Neural cell (in vitro differentiated cells): ENCODE data around the gene CCM2L. TPM values are rescaled to one million over a fixed set of nuclear protein-coding genes. Genes with fewer than 3 reads are reported as not detected.

ENCODE experiments used
- H2AFZ ChIP-seq: fragments of 200-600, 300-800 bp; sonication (generic), shearing (Covaris generic); 2 replicates; pipeline ENCODE4 v1.6.0; 2014; ENCODE audit warnings: low read depth, mild to moderate bottlenecking, antibody characterized with exemption, low read length, moderate library complexity
- H3F3A ChIP-seq: fragments of 200-600 bp; shearing (Covaris generic); 2 replicates; pipeline ENCODE4 v1.6.1; 2016; ENCODE audit warnings: mild to moderate bottlenecking, moderate library complexity, mixed read lengths, antibody characterized with exemption, low read length; ENCODE audit not compliant: insufficient read depth, poor library complexity, severe bottlenecking
- H3K27ac ChIP-seq: fragments of 200-600, 300-800 bp; sonication (generic), shearing (Covaris generic); 2 replicates; pipeline ENCODE4 v1.5.1; 2014; ENCODE audit warnings: mild to moderate bottlenecking, low read length, moderate library complexity
- H3K27me3 ChIP-seq: fragments of 300-800, 200-600 bp; sonication (generic), shearing (Covaris generic); 2 replicates; pipeline ENCODE4 v1.6.0; 2014; ENCODE audit warnings: mild to moderate bottlenecking, low read depth, low read length, moderate library complexity; ENCODE audit not compliant: insufficient read depth
- H3K36me3 ChIP-seq: fragments of 300-800, 200-600 bp; sonication (generic), shearing (Covaris generic); 2 replicates; pipeline ENCODE4 v1.5.1; 2014; ENCODE audit warnings: mild to moderate bottlenecking, antibody characterized with exemption, low read length, moderate library complexity; ENCODE audit not compliant: insufficient read depth
- H3K4me2 ChIP-seq: fragments of 300-800, 200-600 bp; sonication (generic), shearing (Covaris generic); 2 replicates; pipeline ENCODE4 v1.6.0; 2014; ENCODE audit warnings: mild to moderate bottlenecking, low read length
- H3K4me3 ChIP-seq: fragments of 300-800, 200-600 bp; sonication (generic), shearing (Covaris generic); 2 replicates; pipeline ENCODE4 v1.5.1; 2014; ENCODE audit warnings: mild to moderate bottlenecking, low read length, moderate library complexity
- H3K79me2 ChIP-seq: fragments of 200-600 bp; shearing (Covaris generic); replicated peaks from 2 replicates; pipeline ENCODE4 v1.6.0; 2014; ENCODE audit warnings: mild to moderate bottlenecking, low read length, moderate library complexity; ENCODE audit not compliant: insufficient read depth
- H3K9ac ChIP-seq: fragments of 300-800, 200-600 bp; sonication (generic), shearing (Covaris generic); 2 replicates; pipeline ENCODE4 v1.6.1; 2016; ENCODE audit warnings: mild to moderate bottlenecking, low read length, mixed read lengths
- H3K9me2 ChIP-seq: fragments of 200-600 bp; shearing (Covaris generic); 2 replicates; pipeline ENCODE4 v1.6.1; 2016; ENCODE audit warnings: mild to moderate bottlenecking, low read length, mixed read lengths; ENCODE audit not compliant: insufficient read depth
- H3K9me3 ChIP-seq: fragments of 200-600, 300-800 bp; sonication (generic), shearing (Covaris generic); 2 replicates; pipeline ENCODE4 v1.6.1; 2016; ENCODE audit warnings: mild to moderate bottlenecking, mixed run types, low read length, moderate library complexity, mixed read lengths
- H4K20me1 ChIP-seq: fragments of 200-600 bp; shearing (Covaris generic); 2 replicates; pipeline ENCODE4 v1.6.1; 2016; ENCODE audit warnings: mild to moderate bottlenecking, mixed run types; ENCODE audit not compliant: insufficient read depth
- EP300 ChIP-seq: fragments of 450-650 bp; conservative IDR thresholded peaks from 2 replicates; pipeline ENCODE4 v1.6.1; 2014; ENCODE audit warnings: antibody characterized with exemption, mild to moderate bottlenecking, moderate library complexity; ENCODE audit not compliant: poor library complexity, severe bottlenecking
- EZH2 ChIP-seq: fragments of 200-600, 300-800 bp; shearing (Covaris generic), sonication (generic); IDR thresholded peaks from 2 replicates; pipeline ENCODE4 v1.6.1; 2014; ENCODE audit warnings: antibody characterized with exemption, low read length, borderline replicate concordance, mild to moderate bottlenecking; ENCODE audit not compliant: insufficient read depth, poor library complexity, severe bottlenecking
- MXI1 ChIP-seq: fragments of 450-650 bp; conservative IDR thresholded peaks from 2 replicates; pipeline ENCODE4 v1.6.1; 2014; ENCODE audit warnings: antibody characterized with exemption, mild to moderate bottlenecking; ENCODE audit not compliant: poor library complexity, severe bottlenecking
- POLR2AphosphoS5 ChIP-seq: IDR thresholded peaks from 2 replicates; pipeline ENCODE4 v1.6.1; 2012
- RAD21 ChIP-seq: fragments of 450-650 bp; conservative IDR thresholded peaks from 2 replicates; pipeline ENCODE4 v1.6.1; 2014; ENCODE audit warnings: antibody characterized with exemption, mild to moderate bottlenecking, moderate library complexity
- SMC3 ChIP-seq: fragments of 450-650 bp; conservative IDR thresholded peaks from 2 replicates; pipeline ENCODE4 v1.6.1; 2014; ENCODE audit warnings: antibody characterized with exemption, mild to moderate bottlenecking, moderate library complexity; ENCODE audit not compliant: poor library complexity
- TAF1 ChIP-seq: IDR thresholded peaks from 2 replicates; pipeline ENCODE4 v1.6.1; 2012; ENCODE audit warnings: low read depth
- polyA plus RNA-seq: library from polyadenylated mRNA; depleted of rRNA; stranded (reverse); fragments of >200 nt; gene quantifications from 2 replicates; pipeline ENCODE4 v1.2.3, GENCODE V29; 2014
- TF ChIP-seq, protein P1 (sequence below): IDR thresholded peaks from 2 replicates; pipeline ENCODE4 v1.6.1; 2012; ENCODE audit warnings: borderline replicate concordance
- TF ChIP-seq, protein P2 (sequence below): fragments of 450-650 bp; IDR thresholded peaks from 2 replicates; pipeline ENCODE4 v1.5.1; 2014; ENCODE audit warnings: antibody characterized with exemption, mild to moderate bottlenecking, moderate library complexity; ENCODE audit not compliant: poor library complexity, severe bottlenecking

CCM2L gene
- polyA plus RNA-seq, 1 donor from 2014 or later: 3.0 TPM

DNA sequence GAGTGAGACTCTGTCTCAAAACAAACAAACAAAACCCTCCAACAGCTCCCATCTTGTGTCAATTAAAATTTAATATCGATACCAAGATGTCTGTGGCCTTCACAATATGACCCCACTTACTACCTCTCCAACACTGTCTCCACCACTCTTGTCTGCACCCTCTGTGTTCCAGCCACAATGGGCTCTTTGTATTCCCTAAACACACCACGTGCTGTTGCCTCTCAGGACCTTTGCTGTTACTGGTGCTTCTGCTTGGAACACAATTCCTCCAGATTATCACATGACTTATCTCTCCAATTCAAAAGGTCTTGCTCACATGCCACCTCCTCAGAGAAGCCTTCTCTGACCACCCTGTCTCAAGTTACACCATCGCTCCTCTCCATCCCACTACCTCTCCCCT is 35.8 kb downstream of the CCM2L start:
- Histone ChIP-seq H3K27ac (no peak overlapping the region), H3F3A (no peaks in the 10 kb centered on the region), H3K9me2 (no peaks in the 10 kb centered on the region), H3K27me3 (peaks cover 24% of the 10 kb centered on the region), H2AFZ (no peak overlapping the region), H4K20me1 (no peaks in the 10 kb centered on the region), H3K9ac (no peak overlapping the region), H3K9me3 (peaks cover under 1% of the 10 kb centered on the region), H3K4me2 (no peak overlapping the region), H3K79me2 (no peaks in the 10 kb centered on the region), H3K36me3 (no peaks in the 10 kb centered on the region), H3K4me3 (no peak overlapping the region)
- TF ChIP-seq POLR2AphosphoS5: no peak
- TF ChIP-seq SMC3: no peak
- no peak for TF ChIP-seq EP300
- no peak for TF ChIP-seq MXI1
- TF ChIP-seq, protein P1, sequence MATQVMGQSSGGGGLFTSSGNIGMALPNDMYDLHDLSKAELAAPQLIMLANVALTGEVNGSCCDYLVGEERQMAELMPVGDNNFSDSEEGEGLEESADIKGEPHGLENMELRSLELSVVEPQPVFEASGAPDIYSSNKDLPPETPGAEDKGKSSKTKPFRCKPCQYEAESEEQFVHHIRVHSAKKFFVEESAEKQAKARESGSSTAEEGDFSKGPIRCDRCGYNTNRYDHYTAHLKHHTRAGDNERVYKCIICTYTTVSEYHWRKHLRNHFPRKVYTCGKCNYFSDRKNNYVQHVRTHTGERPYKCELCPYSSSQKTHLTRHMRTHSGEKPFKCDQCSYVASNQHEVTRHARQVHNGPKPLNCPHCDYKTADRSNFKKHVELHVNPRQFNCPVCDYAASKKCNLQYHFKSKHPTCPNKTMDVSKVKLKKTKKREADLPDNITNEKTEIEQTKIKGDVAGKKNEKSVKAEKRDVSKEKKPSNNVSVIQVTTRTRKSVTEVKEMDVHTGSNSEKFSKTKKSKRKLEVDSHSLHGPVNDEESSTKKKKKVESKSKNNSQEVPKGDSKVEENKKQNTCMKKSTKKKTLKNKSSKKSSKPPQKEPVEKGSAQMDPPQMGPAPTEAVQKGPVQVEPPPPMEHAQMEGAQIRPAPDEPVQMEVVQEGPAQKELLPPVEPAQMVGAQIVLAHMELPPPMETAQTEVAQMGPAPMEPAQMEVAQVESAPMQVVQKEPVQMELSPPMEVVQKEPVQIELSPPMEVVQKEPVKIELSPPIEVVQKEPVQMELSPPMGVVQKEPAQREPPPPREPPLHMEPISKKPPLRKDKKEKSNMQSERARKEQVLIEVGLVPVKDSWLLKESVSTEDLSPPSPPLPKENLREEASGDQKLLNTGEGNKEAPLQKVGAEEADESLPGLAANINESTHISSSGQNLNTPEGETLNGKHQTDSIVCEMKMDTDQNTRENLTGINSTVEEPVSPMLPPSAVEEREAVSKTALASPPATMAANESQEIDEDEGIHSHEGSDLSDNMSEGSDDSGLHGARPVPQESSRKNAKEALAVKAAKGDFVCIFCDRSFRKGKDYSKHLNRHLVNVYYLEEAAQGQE: no peak
- no peak for TF ChIP-seq TAF1
- TF ChIP-seq, protein P2, sequence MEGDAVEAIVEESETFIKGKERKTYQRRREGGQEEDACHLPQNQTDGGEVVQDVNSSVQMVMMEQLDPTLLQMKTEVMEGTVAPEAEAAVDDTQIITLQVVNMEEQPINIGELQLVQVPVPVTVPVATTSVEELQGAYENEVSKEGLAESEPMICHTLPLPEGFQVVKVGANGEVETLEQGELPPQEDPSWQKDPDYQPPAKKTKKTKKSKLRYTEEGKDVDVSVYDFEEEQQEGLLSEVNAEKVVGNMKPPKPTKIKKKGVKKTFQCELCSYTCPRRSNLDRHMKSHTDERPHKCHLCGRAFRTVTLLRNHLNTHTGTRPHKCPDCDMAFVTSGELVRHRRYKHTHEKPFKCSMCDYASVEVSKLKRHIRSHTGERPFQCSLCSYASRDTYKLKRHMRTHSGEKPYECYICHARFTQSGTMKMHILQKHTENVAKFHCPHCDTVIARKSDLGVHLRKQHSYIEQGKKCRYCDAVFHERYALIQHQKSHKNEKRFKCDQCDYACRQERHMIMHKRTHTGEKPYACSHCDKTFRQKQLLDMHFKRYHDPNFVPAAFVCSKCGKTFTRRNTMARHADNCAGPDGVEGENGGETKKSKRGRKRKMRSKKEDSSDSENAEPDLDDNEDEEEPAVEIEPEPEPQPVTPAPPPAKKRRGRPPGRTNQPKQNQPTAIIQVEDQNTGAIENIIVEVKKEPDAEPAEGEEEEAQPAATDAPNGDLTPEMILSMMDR: no peak

DNA sequence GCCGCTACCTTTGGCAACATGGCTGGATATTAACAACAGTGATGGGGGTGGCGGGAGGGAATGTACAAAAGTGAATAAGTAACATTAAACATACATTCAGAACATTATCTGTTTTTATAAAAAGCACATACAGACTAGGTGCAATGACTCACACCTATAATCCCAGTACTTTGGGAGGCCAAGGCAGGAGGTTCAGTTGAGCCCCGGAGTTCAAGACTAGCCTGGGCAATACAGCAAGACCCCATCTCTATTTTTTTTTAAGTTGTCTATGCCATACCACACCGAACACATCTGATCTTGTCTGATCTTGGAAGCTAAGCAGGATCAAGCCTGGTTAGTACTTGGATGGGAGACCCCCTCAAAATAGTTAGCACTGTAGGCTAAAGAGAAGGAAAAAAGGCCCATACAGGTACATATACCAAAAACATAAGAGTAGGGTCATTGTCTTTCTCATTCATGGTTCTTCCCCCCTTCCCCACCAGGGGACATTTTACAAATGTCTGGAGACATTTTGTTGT is 40.1 kb downstream of the CCM2L start:
- no peaks in the 10 kb centered on the region for H4K20me1 ChIP-seq
- H3K27ac ChIP-seq: no peak overlapping the region
- peaks cover 55% of the 10 kb centered on the region for H3K27me3 ChIP-seq
- H3F3A ChIP-seq: no peaks in the 10 kb centered on the region
- H3K9ac ChIP-seq: no peak overlapping the region
- no peak overlapping the region for H3K4me3 ChIP-seq
- H3K4me2 ChIP-seq: no peak overlapping the region
- peaks cover 8% of the 10 kb centered on the region for H3K9me3 ChIP-seq
- no peaks in the 10 kb centered on the region for H3K79me2 ChIP-seq
- H3K9me2 ChIP-seq: no peaks in the 10 kb centered on the region
- H2AFZ ChIP-seq: no peak overlapping the region
- no peaks in the 10 kb centered on the region for H3K36me3 ChIP-seq
- TF ChIP-seq EZH2: no peak
- no peak for TF ChIP-seq RAD21
- TF ChIP-seq TAF1: no peak
- TF ChIP-seq SMC3: no peak
- TF ChIP-seq EP300: no peak
- TF ChIP-seq, protein P1: no peak
- TF ChIP-seq, protein P2: no peak
- TF ChIP-seq POLR2AphosphoS5: no peak
- TF ChIP-seq MXI1: no peak
